Neural cell (in vitro differentiated cells): Measurements from ENCODE around the gene ALDH9A1. TPM values are rescaled to one million over a fixed set of nuclear protein-coding genes. Genes with fewer than 3 reads are reported as not detected.
A peak's percentile ranks its signal among the peaks of the same experiment; 100 is the strongest.

Source experiments
- H2AFZ ChIP-seq: fragments of 200-600, 300-800 bp; sonication (generic), shearing (Covaris generic); 2 replicates; pipeline ENCODE4 v1.6.0; 2014; ENCODE audit warnings: low read depth, mild to moderate bottlenecking, antibody characterized with exemption, low read length, moderate library complexity
- H3F3A ChIP-seq: fragments of 200-600 bp; shearing (Covaris generic); 2 replicates; pipeline ENCODE4 v1.6.1; 2016; ENCODE audit warnings: mild to moderate bottlenecking, moderate library complexity, mixed read lengths, antibody characterized with exemption, low read length; ENCODE audit not compliant: insufficient read depth, poor library complexity, severe bottlenecking
- H3K27ac ChIP-seq: fragments of 200-600, 300-800 bp; sonication (generic), shearing (Covaris generic); 2 replicates; pipeline ENCODE4 v1.5.1; 2014; ENCODE audit warnings: mild to moderate bottlenecking, low read length, moderate library complexity
- H3K27me3 ChIP-seq: fragments of 300-800, 200-600 bp; sonication (generic), shearing (Covaris generic); 2 replicates; pipeline ENCODE4 v1.6.0; 2014; ENCODE audit warnings: mild to moderate bottlenecking, low read depth, low read length, moderate library complexity; ENCODE audit not compliant: insufficient read depth
- H3K36me3 ChIP-seq: fragments of 300-800, 200-600 bp; sonication (generic), shearing (Covaris generic); 2 replicates; pipeline ENCODE4 v1.5.1; 2014; ENCODE audit warnings: mild to moderate bottlenecking, antibody characterized with exemption, low read length, moderate library complexity; ENCODE audit not compliant: insufficient read depth
- H3K4me2 ChIP-seq: fragments of 300-800, 200-600 bp; sonication (generic), shearing (Covaris generic); 2 replicates; pipeline ENCODE4 v1.6.0; 2014; ENCODE audit warnings: mild to moderate bottlenecking, low read length
- H3K4me3 ChIP-seq: fragments of 300-800, 200-600 bp; sonication (generic), shearing (Covaris generic); 2 replicates; pipeline ENCODE4 v1.5.1; 2014; ENCODE audit warnings: mild to moderate bottlenecking, low read length, moderate library complexity
- H3K79me2 ChIP-seq: fragments of 200-600 bp; shearing (Covaris generic); replicated peaks from 2 replicates; pipeline ENCODE4 v1.6.0; 2014; ENCODE audit warnings: mild to moderate bottlenecking, low read length, moderate library complexity; ENCODE audit not compliant: insufficient read depth
- H3K9ac ChIP-seq: fragments of 300-800, 200-600 bp; sonication (generic), shearing (Covaris generic); 2 replicates; pipeline ENCODE4 v1.6.1; 2016; ENCODE audit warnings: mild to moderate bottlenecking, low read length, mixed read lengths
- H3K9me2 ChIP-seq: fragments of 200-600 bp; shearing (Covaris generic); 2 replicates; pipeline ENCODE4 v1.6.1; 2016; ENCODE audit warnings: mild to moderate bottlenecking, low read length, mixed read lengths; ENCODE audit not compliant: insufficient read depth
- H3K9me3 ChIP-seq: fragments of 200-600, 300-800 bp; sonication (generic), shearing (Covaris generic); 2 replicates; pipeline ENCODE4 v1.6.1; 2016; ENCODE audit warnings: mild to moderate bottlenecking, mixed run types, low read length, moderate library complexity, mixed read lengths
- H4K20me1 ChIP-seq: fragments of 200-600 bp; shearing (Covaris generic); 2 replicates; pipeline ENCODE4 v1.6.1; 2016; ENCODE audit warnings: mild to moderate bottlenecking, mixed run types; ENCODE audit not compliant: insufficient read depth
- CTCF ChIP-seq: fragments of 450-650 bp; IDR thresholded peaks from 2 replicates; pipeline ENCODE4 v1.5.1; 2014; ENCODE audit warnings: antibody characterized with exemption, mild to moderate bottlenecking, moderate library complexity; ENCODE audit not compliant: poor library complexity, severe bottlenecking
- EP300 ChIP-seq: fragments of 450-650 bp; conservative IDR thresholded peaks from 2 replicates; pipeline ENCODE4 v1.6.1; 2014; ENCODE audit warnings: antibody characterized with exemption, mild to moderate bottlenecking, moderate library complexity; ENCODE audit not compliant: poor library complexity, severe bottlenecking
- EZH2 ChIP-seq: fragments of 200-600, 300-800 bp; shearing (Covaris generic), sonication (generic); IDR thresholded peaks from 2 replicates; pipeline ENCODE4 v1.6.1; 2014; ENCODE audit warnings: antibody characterized with exemption, low read length, borderline replicate concordance, mild to moderate bottlenecking; ENCODE audit not compliant: insufficient read depth, poor library complexity, severe bottlenecking
- MXI1 ChIP-seq: fragments of 450-650 bp; conservative IDR thresholded peaks from 2 replicates; pipeline ENCODE4 v1.6.1; 2014; ENCODE audit warnings: antibody characterized with exemption, mild to moderate bottlenecking; ENCODE audit not compliant: poor library complexity, severe bottlenecking
- POLR2AphosphoS5 ChIP-seq: IDR thresholded peaks from 2 replicates; pipeline ENCODE4 v1.6.1; 2012
- RAD21 ChIP-seq: fragments of 450-650 bp; conservative IDR thresholded peaks from 2 replicates; pipeline ENCODE4 v1.6.1; 2014; ENCODE audit warnings: antibody characterized with exemption, mild to moderate bottlenecking, moderate library complexity
- REST ChIP-seq: IDR thresholded peaks from 2 replicates; pipeline ENCODE4 v1.6.1; 2012; ENCODE audit warnings: borderline replicate concordance
- SMC3 ChIP-seq: fragments of 450-650 bp; conservative IDR thresholded peaks from 2 replicates; pipeline ENCODE4 v1.6.1; 2014; ENCODE audit warnings: antibody characterized with exemption, mild to moderate bottlenecking, moderate library complexity; ENCODE audit not compliant: poor library complexity
- TAF1 ChIP-seq: IDR thresholded peaks from 2 replicates; pipeline ENCODE4 v1.6.1; 2012; ENCODE audit warnings: low read depth
- polyA plus RNA-seq: library from polyadenylated mRNA; depleted of rRNA; stranded (reverse); fragments of >200 nt; gene quantifications from 2 replicates; pipeline ENCODE4 v1.2.3, GENCODE V29; 2014

ALDH9A1 gene
- polyA plus RNA-seq, 1 donor from 2014 or later: 25.5 TPM

GRCh38 chr1:165630629-165631341 is 67.6 kb downstream of the ALDH9A1 start, which contains the start of gene MGST3:
TSS of gene MGST3 (plus strand) at chr1:165631234. CDS start at chr1:165649848, 18,614 bp downstream.
- TF ChIP-seq TAF1 (peak; percentile 46), RAD21 (no peak), CTCF (no peak), POLR2AphosphoS5 (peak; percentile 38), EZH2 (no peak), MXI1 (peak; percentile 94), SMC3 (no peak)

GRCh38 chr1:165629848-165630628 is 68.3 kb downstream of the ALDH9A1 start:
- TF ChIP-seq MXI1 (no peak), EZH2 (no peak), POLR2AphosphoS5 (no peak), REST (no peak), SMC3 (no peak), RAD21 (no peak), TAF1 (no peak), EP300 (no peak)

More at GRCh38 chr1:165630629-165631341, 67.6 kb downstream of the ALDH9A1 start, which contains the start of gene MGST3:
- H3K27me3 ChIP-seq: no peaks in the 10 kb centered on the region
- H3K9me3 ChIP-seq: no peaks in the 10 kb centered on the region
- no peaks in the 10 kb centered on the region for H3K9me2 ChIP-seq
- H3K4me3 ChIP-seq: peak within 1 kb of the TSS; percentile 82
- H3K79me2 ChIP-seq: peaks cover 5% of the 10 kb centered on the region
- peak within 1 kb of the TSS; percentile 68 for H3K9ac ChIP-seq
- H2AFZ ChIP-seq: peak within 1 kb of the TSS; percentile 73
- no peaks in the 10 kb centered on the region for H3K36me3 ChIP-seq
- H3K27ac ChIP-seq: peak within 1 kb of the TSS; percentile 22
- peak within 1 kb of the TSS; percentile 84 for H3K4me2 ChIP-seq
- H4K20me1 ChIP-seq: no peaks in the 10 kb centered on the region
- no peaks in the 10 kb centered on the region for H3F3A ChIP-seq

More at GRCh38 chr1:165629848-165630628, 68.3 kb downstream of the ALDH9A1 start:
- Histone ChIP-seq H3K27ac (peak overlapping the region; percentile 22), H3K79me2 (peaks cover 4% of the 10 kb centered on the region), H3K4me2 (peak overlapping the region; percentile 84), H3K4me3 (peak overlapping the region; percentile 82), H4K20me1 (no peaks in the 10 kb centered on the region), H3K9me3 (no peaks in the 10 kb centered on the region), H3K9ac (peak overlapping the region; percentile 68), H3K9me2 (no peaks in the 10 kb centered on the region), H2AFZ (peak overlapping the region; percentile 73), H3K27me3 (no peaks in the 10 kb centered on the region), H3K36me3 (no peaks in the 10 kb centered on the region), H3F3A (no peaks in the 10 kb centered on the region)
